ENCODE data around the gene CASP7. TPM values are rescaled to one million over a fixed set of nuclear protein-coding genes. Genes with fewer than 3 reads are reported as not detected.

Gene CASP7
- total and polyA plus RNA-seq, 2 of the 8 experiments (the other 6 are each of a cell fraction or from before 2014, with no cell fraction given), result 2.3 to 4.1 TPM

GRCh38 chr10:113751181-113751732 is 71.5 kb downstream of the CASP7 start, which contains the start of gene PLEKHS1:
PLEKHS1 (plus strand) TSS chr10:113751682; CDS start chr10:113755278, 3,596 bp downstream.
- no peak within 1 kb of the TSS for H3K4ac ChIP-seq (replicated peaks; ENCODE audit: insufficient read length, low read depth, low read length)
- no peak within 1 kb of the TSS for H3K4me3 ChIP-seq (ENCODE audit: extremely low read depth in 1 of 4, insufficient read depth in 2 of 4, low read depth in 3 of 4, low read length in 4 of 4)
- no peak within 1 kb of the TSS for H2BK20ac ChIP-seq (ENCODE audit: low read length)
- no peaks in the 10 kb centered on the region for H3K27me3 ChIP-seq (replicated peaks in 1 of 4; ENCODE audit: control insufficient read depth in 3 of 4, extremely low read depth in 1 of 4, insufficient read depth in 3 of 4, low read length in 3 of 4)
- no peak within 1 kb of the TSS for H2BK12ac ChIP-seq (ENCODE audit: low read depth, low read length)
- DNase-seq (ENCODE audit: low read depth in 1 of 2, low spot score in 2 of 2), result no peak
- ChIA-PET CTCF (ENCODE audit: partially characterized antibody) (interaction anchor here (0.7 to 2.7 kb wide), 4 partner anchors 9 to 41 kb away, joined by 3 to 6 read pairs (median 4); no protein-coding TSS in a partner anchor), POLR2A (ENCODE audit: partially characterized antibody) (no interaction called here)
- H2AK5ac ChIP-seq (ENCODE audit: low read depth, low read length), result no peak within 1 kb of the TSS
- H4K91ac ChIP-seq (replicated peaks; ENCODE audit: insufficient read length, low read length), result no peak within 1 kb of the TSS
- H3K27ac ChIP-seq (ENCODE audit: low read depth, low read length), result no peak within 1 kb of the TSS
- no peak within 1 kb of the TSS for H3K14ac ChIP-seq (ENCODE audit: insufficient read length)
- no peak within 1 kb of the TSS for H2BK120ac ChIP-seq (replicated peaks; ENCODE audit: low read depth, low read length)
- H3K23ac ChIP-seq (ENCODE audit: insufficient read length), result no peak within 1 kb of the TSS
- H3K4me2 ChIP-seq (ENCODE audit: insufficient read depth in 1 of 2, low read depth in 2 of 2, low read length in 2 of 2), result no peak within 1 kb of the TSS
- H4K5ac ChIP-seq (ENCODE audit: insufficient read length, low read depth, low read length), result no peak within 1 kb of the TSS
- FAIRE-seq, result no peak
- H2BK5ac ChIP-seq (ENCODE audit: low read depth, low read length), result no peak within 1 kb of the TSS
- H4K20me1 ChIP-seq (replicated peaks in 1 of 2; ENCODE audit: control insufficient read depth in 1 of 2, insufficient read depth in 2 of 2, low read length in 2 of 2), result no peaks in the 10 kb centered on the region
- WGBS, 2 experiments (ENCODE audit: extremely low coverage in 1 of 2, insufficient coverage in 1 of 2, insufficient read length in 1 of 2, insufficient replicate concordance in 2 of 2, low coverage in 1 of 2, low lambda C conversion rate in 2 of 2, missing lambda C conversion rate in 1 of 2), result 94% methylated on average over 3 of the region's 3 CpGs; no CpG with 5 or more reads in 1 of the 2 experiments
- H3K4me1 ChIP-seq (replicated peaks in 1 of 4; ENCODE audit: control insufficient read depth in 3 of 4, insufficient read depth in 4 of 4, low read length in 3 of 4), result no peaks in the 10 kb centered on the region
- no peak within 1 kb of the TSS; the same call in 1 of the 2 replicates for H2AFZ ChIP-seq (ENCODE audit: low read length)
- H3K23me2 ChIP-seq (ENCODE audit: low read depth, low read length), result no peaks in the 10 kb centered on the region
- no peaks in the 10 kb centered on the region for H3K9me3 ChIP-seq (ENCODE audit: insufficient read depth in 2 of 2, low read depth in 1 of 2, low read length in 1 of 2)
- no peak within 1 kb of the TSS for H3K18ac ChIP-seq (ENCODE audit: extremely low read depth, low read length)
- H2BK15ac ChIP-seq (ENCODE audit: low read length), result no peak within 1 kb of the TSS
- no peaks in the 10 kb centered on the region for H3K79me2 ChIP-seq (ENCODE audit: control insufficient read depth in 1 of 2, insufficient read depth in 2 of 2, low read length in 2 of 2)
- no peak for TF ChIP-seq SP4 (IDR thresholded peaks at IDR 0.05; ENCODE audit: low read length)
- no peak for TF ChIP-seq EP300 (IDR thresholded peaks at IDR 0.05; ENCODE audit: borderline replicate concordance in 1 of 2, low read depth in 2 of 2, low read length in 2 of 2)
- TF ChIP-seq BRCA1 (IDR thresholded peaks at IDR 0.05; ENCODE audit: low read depth, low read length), result no peak
- TF ChIP-seq SP1 (IDR thresholded peaks at IDR 0.05; ENCODE audit: low read depth, low read length), result no peak
- no peaks in the 10 kb centered on the region for H3K79me1 ChIP-seq (ENCODE audit: low read depth, low read length)
- no peak within 1 kb of the TSS for H3K56ac ChIP-seq (replicated peaks; ENCODE audit: insufficient read length, low read depth, low read length)
- no peaks in the 10 kb centered on the region for H3K36me3 ChIP-seq (ENCODE audit: control insufficient read depth in 2 of 4, insufficient read depth in 4 of 4, low read length in 3 of 4)
- no peak within 1 kb of the TSS for H3K9ac ChIP-seq (replicated peaks in 1 of 4; ENCODE audit: extremely low read depth in 1 of 4, low read depth in 3 of 4, low read length in 3 of 4)
- no peak within 1 kb of the TSS for H4K8ac ChIP-seq (ENCODE audit: extremely low read depth, insufficient read depth, low read length)
